ENCODE data around the gene PGLYRP3.
"Not testable (repeated sequence)": the region's sequence is repeated elsewhere in the genome, so short reads cannot be mapped to it uniquely, and the experiment has no call there.

Gene PGLYRP3

GRCh38 chr1:153348511-153349362 is 36.0 kb upstream of the PGLYRP3 start, which contains the start of gene PGLYRP4:
TSS of gene PGLYRP4 (minus strand) at chr1:153348841. CDS start at chr1:153347932, 909 bp downstream.
- no peak for DNase-seq (ENCODE audit: low read depth, low spot score)

GRCh38 chr1:153347856-153348255 is 35.1 kb upstream of the PGLYRP3 start:
- no peak for DNase-seq (ENCODE audit: low read depth, low spot score)

DNA sequence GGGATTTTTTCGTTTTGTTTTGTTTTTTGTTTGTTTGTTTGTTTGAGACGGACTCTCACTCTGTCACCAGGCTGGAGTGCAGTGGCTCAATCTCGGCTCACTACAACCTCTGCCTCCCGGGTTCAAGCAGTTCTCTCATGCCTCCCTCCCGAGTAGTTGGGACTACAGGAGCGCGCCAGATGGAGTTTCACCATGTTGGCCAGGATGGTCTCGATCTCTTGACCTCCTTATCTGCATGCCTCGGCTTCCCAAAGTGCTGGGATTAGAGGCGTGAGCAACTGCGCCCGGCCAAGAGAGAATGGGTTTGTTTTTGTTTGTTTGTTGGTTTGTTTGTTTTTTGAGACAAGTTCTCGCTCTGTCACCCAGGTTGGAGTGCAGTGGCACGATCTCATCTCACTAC is 34.3 kb upstream of the PGLYRP3 start:
- DNase-seq (ENCODE audit: low read depth, low spot score): not testable (repeated sequence)

GRCh38 chr1:153346077-153346723 is 33.4 kb upstream of the PGLYRP3 start:
- DNase-seq (ENCODE audit: low read depth, low spot score): no peak

DNA sequence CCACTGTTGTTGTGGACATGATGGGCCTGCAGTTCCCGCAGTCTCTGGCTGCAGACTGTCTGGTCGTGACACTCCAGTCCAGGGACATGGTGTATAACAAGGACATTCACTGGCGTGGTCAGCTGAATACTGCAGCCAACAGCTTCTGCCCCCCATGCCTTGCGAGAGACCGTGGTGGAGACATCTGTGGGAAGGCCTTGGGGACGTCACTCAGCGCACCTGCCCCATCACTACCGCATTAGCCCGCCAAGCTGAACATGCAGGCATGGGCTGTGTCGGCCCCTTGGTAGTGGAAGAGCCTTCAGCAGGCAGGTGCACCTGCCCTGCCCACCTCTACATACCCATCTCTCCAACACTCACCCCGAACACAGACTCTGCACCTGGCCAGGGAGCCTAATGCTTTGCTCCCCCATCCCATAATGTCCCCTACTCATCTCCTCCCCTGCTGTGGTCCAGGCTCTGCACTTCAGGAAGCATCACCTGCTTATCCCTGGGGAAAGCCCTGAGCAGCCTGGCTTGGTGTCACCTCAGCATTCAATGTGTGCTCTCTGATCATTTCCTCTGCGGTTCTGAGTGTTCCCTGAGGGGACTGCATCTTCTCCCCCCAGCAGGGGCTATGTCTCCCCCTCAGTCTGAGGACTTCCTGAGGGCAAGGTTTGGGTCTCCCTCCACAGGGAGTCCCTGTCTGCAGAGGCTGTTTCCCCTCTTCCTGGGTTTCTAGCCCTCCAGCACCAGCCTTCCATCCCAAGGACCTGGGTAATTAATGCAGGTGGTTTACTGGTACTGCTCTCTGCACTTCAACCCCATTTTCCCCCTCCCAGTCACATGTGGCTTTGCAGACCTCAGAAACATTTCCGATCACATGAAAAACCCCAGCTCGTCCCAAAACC is 32.7 kb upstream of the PGLYRP3 start:
- no peak for DNase-seq (ENCODE audit: low read depth, low spot score)

DNA sequence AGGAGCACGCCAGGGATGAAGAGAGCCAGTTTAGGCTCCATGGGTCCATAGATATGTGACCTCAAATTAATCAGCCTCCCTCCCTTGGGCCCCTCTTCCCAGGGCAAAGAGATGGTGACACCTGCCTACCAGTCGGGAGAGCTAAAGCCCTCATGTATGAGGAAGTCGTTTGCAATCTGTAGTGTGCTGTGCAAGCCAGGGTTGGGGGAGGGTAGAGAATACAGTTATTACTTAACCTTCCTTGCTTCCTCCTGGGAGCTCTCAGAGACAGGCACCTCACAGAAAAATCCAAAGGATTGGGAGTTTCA is 31.9 kb upstream of the PGLYRP3 start:
- no peak for DNase-seq (ENCODE audit: low read depth, low spot score)

- DNase-seq (ENCODE audit: low read depth, low spot score): no peak
Observed at GRCh38 chr1:153343811-153344717, 31.3 kb upstream of the PGLYRP3 start.

GRCh38 chr1:153343040-153343681 is 30.4 kb upstream of the PGLYRP3 start:
- DNase-seq (ENCODE audit: low read depth, low spot score): no peak

GRCh38 chr1:153342178-153342577 is 29.4 kb upstream of the PGLYRP3 start:
- DNase-seq (ENCODE audit: low read depth, low spot score): no peak

- DNase-seq (ENCODE audit: low read depth, low spot score): no peak
Observed at GRCh38 chr1:153341431-153341934, 28.7 kb upstream of the PGLYRP3 start.

GRCh38 chr1:153340356-153340755 is 27.6 kb upstream of the PGLYRP3 start:
- no peak for DNase-seq (ENCODE audit: low read depth, low spot score)

- no peak for DNase-seq (ENCODE audit: low read depth, low spot score)
Observed at GRCh38 chr1:153339802-153340201, 27.1 kb upstream of the PGLYRP3 start.

DNA sequence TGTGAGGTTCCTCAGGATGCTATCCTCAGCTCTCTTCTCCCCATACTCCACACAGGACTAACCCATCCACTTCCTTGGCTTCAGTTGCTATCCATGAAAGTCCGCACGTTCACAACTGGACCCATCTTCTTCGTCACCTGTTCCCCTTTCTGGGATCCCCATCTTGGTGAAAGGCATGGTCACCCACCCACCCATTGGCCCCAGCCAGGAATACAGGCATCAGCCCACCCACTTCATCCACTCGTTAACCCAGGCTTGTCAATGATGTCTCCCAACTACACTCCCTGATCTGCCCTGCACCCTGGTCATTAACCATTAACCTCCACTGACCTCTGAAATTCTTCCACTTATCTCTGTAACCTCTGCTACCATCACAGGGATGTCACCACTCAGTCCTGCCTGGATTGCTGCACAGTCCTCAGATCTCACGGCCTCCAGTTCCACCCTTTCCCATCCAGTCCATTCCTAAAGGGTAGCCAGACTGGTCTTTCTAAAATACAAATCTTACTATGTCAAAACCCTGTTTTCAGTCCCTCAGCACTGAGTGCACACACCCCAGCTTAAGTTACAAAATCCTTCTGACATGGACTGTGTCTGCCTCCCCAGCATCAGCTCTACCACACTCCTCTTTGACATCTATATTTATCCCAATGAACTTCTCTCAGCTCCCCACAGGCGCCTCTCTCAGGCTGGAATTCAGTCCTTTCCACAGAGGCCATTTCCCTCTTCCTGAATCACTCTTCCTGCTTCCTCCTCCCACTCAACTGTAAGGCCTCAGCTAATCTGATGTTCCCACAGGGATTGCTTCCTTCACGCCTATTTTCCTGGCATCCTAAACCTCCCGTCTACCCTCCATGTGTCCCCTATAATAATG is 25.5 kb upstream of the PGLYRP3 start:
- no peak for DNase-seq (ENCODE audit: low read depth, low spot score)

GRCh38 chr1:153336650-153337049 is 23.9 kb upstream of the PGLYRP3 start:
- no peak for DNase-seq (ENCODE audit: low read depth, low spot score)

- DNase-seq (ENCODE audit: low read depth, low spot score): no peak
Observed at GRCh38 chr1:153333902-153334301, 21.1 kb upstream of the PGLYRP3 start.

- no peak for DNase-seq (ENCODE audit: low read depth, low spot score)
Observed at GRCh38 chr1:153324912-153325311, 12.2 kb upstream of the PGLYRP3 start.

- no peak for DNase-seq (ENCODE audit: low read depth, low spot score)
Observed at GRCh38 chr1:153322568-153322967, 9.8 kb upstream of the PGLYRP3 start.

DNA sequence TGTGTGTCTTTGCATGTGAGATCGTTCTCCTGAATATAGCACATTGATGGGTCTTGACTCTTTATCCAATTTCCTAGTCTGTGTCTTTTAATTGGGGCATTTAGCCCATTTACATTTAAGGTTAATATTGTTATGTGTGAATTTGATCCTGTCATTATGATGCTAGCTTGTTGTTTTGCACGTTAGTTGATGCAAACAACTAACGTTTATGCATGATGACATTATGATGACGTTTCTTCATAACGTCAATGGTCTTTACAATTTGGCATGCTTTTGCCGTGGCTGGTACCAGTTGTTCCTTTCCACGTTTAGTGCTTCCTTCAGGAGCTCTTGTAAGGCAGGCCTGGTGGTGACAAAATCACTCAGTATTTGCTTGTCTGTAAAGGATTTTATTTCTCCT is 5.4 kb upstream of the PGLYRP3 start:
- DNase-seq (ENCODE audit: low read depth, low spot score): not testable (repeated sequence)

DNA sequence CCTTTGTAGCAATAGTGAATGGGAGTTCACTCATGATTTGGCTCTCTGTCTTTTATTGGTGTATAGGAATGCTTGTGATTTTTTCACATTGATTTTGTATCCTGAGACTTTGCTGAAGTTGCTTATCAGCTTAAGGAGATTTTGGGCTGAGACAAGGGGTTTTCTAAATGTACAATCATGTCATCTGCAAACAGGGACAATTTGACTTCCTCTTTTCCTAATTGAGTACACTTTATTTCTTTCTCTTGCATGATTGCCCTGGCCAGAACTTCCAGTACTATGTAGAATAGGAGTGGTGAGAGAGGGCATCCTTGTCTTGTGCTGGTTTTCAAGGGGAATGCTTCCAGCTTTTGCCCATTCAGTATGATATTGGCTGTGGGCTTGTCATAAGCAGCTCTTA is 3.3 kb upstream of the PGLYRP3 start:
- DNase-seq (ENCODE audit: low read depth, low spot score): not testable (repeated sequence)
